HepG2 (cell line): ENCODE measurements around the gene PXMP4. TPM values are rescaled to one million over a fixed set of nuclear protein-coding genes. Genes with fewer than 3 reads are reported as not detected.
A peak's percentile ranks its signal among the peaks of the same experiment; 100 is the strongest.

Source experiments
- GATA4 ChIP-seq: sonication (generic); IDR thresholded peaks from 2 replicates; pipeline ENCODE4 v1.6.1; 2016; ENCODE audit warnings: antibody characterized with exemption, low read depth, borderline replicate concordance
- MIXL1 ChIP-seq: IDR thresholded peaks from 2 replicates; pipeline ENCODE4 v1.6.1; 2016
- NPAS2 ChIP-seq: sonication (generic); formaldehyde crosslinking; IDR thresholded peaks from 2 replicates; pipeline ENCODE4 v1.8.0; 2022; ENCODE audit warnings: mild to moderate bottlenecking, missing genetic modification reagents, borderline replicate concordance
- NR2F6 ChIP-seq, 2 experiments: IDR thresholded peaks; 2 replicates each; pipeline ENCODE4 v1.6.1; 2016; ENCODE audit warnings: antibody characterized with exemption in 1 of 2, mild to moderate bottlenecking in 1 of 2
- NR3C1 ChIP-seq: sonication (generic); formaldehyde crosslinking; IDR thresholded peaks from 2 replicates; pipeline ENCODE4 v1.4.0; 2020; ENCODE audit warnings: missing genetic modification reagents
- SALL2 ChIP-seq: sonication (generic); formaldehyde crosslinking; IDR thresholded peaks from 2 replicates; pipeline ENCODE4 v1.8.1; 2023; ENCODE audit warnings: mild to moderate bottlenecking, missing genetic modification reagents, inconsistent platforms
- SIN3B ChIP-seq: fragments of 150-350 bp; IDR thresholded peaks from 2 replicates; pipeline ENCODE4 v1.6.1; 2014; ENCODE audit warnings: low read length
- SMARCC2 ChIP-seq: fragments of 450-650 bp; IDR thresholded peaks from 2 replicates; pipeline ENCODE4 v1.6.1; 2017; ENCODE audit warnings: antibody characterized with exemption, mild to moderate bottlenecking
- STAG1 ChIP-seq: sonication (generic); formaldehyde crosslinking; IDR thresholded peaks from 2 replicates; pipeline ENCODE4 v1.4.0; 2020; ENCODE audit warnings: missing genetic modification reagents
- SYNCRIP ChIP-seq: fragments of 200-400 bp; formaldehyde crosslinking; IDR thresholded peaks from 2 replicates; pipeline ENCODE4 v1.6.1; 2018; ENCODE audit warnings: mild to moderate bottlenecking, low read depth, low read length; ENCODE audit not compliant: insufficient read depth
- ZBTB7A ChIP-seq: sonication (generic); formaldehyde crosslinking; IDR thresholded peaks from 2 replicates; pipeline ENCODE4 v1.8.0; 2022; ENCODE audit warnings: mild to moderate bottlenecking, missing genetic modification reagents
- ZFP90 ChIP-seq: sonication (generic); formaldehyde crosslinking; IDR thresholded peaks from 2 replicates; pipeline ENCODE4 v1.8.0; 2022; ENCODE audit warnings: missing genetic modification reagents, mild to moderate bottlenecking, inconsistent platforms, borderline replicate concordance
- ZNF263 ChIP-seq: sonication (generic); formaldehyde crosslinking; IDR thresholded peaks from 2 replicates; pipeline ENCODE4 v1.4.0; 2020; ENCODE audit warnings: missing genetic modification reagents
- ZNF296 ChIP-seq: sonication (generic); formaldehyde crosslinking; conservative IDR thresholded peaks from 2 replicates; pipeline ENCODE4 v1.5.0; 2020; ENCODE audit warnings: mild to moderate bottlenecking, missing genetic modification reagents
- ZNF816 ChIP-seq: sonication (generic); formaldehyde crosslinking; IDR thresholded peaks from 2 replicates; pipeline ENCODE4 v1.8.0; 2022; ENCODE audit warnings: missing genetic modification reagents, mild to moderate bottlenecking, borderline replicate concordance
- polyA plus RNA-seq, 8 experiments: library from polyadenylated mRNA; depleted of rRNA in 3 of 8; stranded (reverse) in 7 of 8; unstranded in 1 of 8; fragments of >200 nt; fragmentation: Illumina TruSeq in 4 of 8; extraction: Trizol in 4 of 8; gene quantifications; 2 replicates each; pipeline versions ENCODE4 v1.2.1 to v1.2.3, GENCODE V29; 2011 to 2016; ENCODE audit warnings: low read depth in 4 of 8, missing spikeins in 1 of 8, mixed read lengths in 1 of 8; ENCODE audit not compliant: insufficient read depth in 1 of 8
- total RNA-seq, 5 experiments: library from RNA; depleted of rRNA; stranded (reverse); fragments of >200 nt; fragmentation: Illumina TruSeq; extraction: Trizol; gene quantifications; 2 replicates each; pipeline ENCODE4 v1.2.3, GENCODE V29; 2016; ENCODE audit warnings: low read depth in 1 of 5
- TF ChIP-seq, protein P1 (sequence below): sonication (generic); formaldehyde crosslinking; IDR thresholded peaks from 2 replicates; pipeline ENCODE4 v1.4.0; 2020; ENCODE audit warnings: missing genetic modification reagents
- TF ChIP-seq, protein P2 (sequence below): sonication (generic); formaldehyde crosslinking; IDR thresholded peaks from 2 replicates; pipeline ENCODE4 v1.5.0; 2020; ENCODE audit warnings: mild to moderate bottlenecking, missing genetic modification reagents, borderline replicate concordance
- TF ChIP-seq, protein P3 (sequence below): sonication (generic); formaldehyde crosslinking; IDR thresholded peaks from 2 replicates; pipeline ENCODE4 v1.4.0; 2020; ENCODE audit warnings: mild to moderate bottlenecking, missing genetic modification reagents
- TF ChIP-seq, protein P4 (sequence below): sonication (generic); formaldehyde crosslinking; conservative IDR thresholded peaks from 2 replicates; pipeline ENCODE4 v1.8.0; 2022; ENCODE audit warnings: missing genetic modification reagents

The PXMP4 gene
- total and polyA plus RNA-seq, 2 of the 13 experiments (the other 11 are each of a cell fraction or from before 2014, with no cell fraction given): not detected

DNA sequence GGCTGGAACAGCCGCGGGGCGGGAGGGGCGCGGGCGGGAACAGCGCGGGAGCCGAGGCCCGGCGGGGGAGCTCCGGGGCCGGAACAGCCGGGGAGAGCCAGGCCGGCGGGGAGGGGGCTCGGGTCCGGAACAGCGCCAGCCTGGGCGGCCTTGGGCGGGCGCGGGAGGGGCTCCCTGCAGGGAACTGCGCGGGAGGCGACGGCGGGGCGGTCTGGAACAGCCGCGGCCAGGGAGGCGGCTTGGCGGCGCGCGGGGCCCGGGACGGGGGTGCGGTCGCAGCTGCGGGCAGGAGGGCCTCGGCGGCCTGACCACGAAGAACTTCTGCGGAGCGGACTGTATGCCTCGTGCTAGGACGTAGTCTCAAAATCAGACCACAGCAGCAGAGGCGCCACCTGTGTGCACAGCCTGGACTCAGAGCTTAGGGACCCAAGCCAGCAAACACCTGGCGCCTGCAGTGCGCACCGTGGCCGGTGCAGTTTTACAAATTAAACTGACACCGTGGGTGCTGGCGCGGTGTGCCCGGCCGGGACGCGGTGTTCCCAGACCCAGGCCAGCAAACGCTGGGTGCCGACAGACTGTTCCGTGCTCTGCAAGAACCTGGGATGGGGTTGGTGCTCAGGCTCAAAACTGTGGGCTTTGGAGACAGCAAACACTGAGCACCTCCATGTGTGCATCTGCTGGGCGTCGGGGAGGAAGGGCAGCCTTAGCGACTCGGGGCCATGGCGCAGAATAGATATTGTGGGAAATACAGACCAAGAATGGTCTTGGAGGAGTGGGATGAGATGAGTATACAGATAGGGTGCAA lies 12.3 kb upstream of the PXMP4 start (continued):
- TF ChIP-seq, protein P1, sequence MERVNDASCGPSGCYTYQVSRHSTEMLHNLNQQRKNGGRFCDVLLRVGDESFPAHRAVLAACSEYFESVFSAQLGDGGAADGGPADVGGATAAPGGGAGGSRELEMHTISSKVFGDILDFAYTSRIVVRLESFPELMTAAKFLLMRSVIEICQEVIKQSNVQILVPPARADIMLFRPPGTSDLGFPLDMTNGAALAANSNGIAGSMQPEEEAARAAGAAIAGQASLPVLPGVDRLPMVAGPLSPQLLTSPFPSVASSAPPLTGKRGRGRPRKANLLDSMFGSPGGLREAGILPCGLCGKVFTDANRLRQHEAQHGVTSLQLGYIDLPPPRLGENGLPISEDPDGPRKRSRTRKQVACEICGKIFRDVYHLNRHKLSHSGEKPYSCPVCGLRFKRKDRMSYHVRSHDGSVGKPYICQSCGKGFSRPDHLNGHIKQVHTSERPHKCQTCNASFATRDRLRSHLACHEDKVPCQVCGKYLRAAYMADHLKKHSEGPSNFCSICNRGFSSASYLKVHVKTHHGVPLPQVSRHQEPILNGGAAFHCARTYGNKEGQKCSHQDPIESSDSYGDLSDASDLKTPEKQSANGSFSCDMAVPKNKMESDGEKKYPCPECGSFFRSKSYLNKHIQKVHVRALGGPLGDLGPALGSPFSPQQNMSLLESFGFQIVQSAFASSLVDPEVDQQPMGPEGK: peak; percentile 97
- TF ChIP-seq ZNF816 (CRISPR knock-in tag) (no peak; the same call in 1 of the 2 replicates), NR2F6 (IDR thresholded peaks at IDR 0.05) (no peak), NR2F6 (CRISPR knock-in tag; IDR thresholded peaks at IDR 0.05) (no peak), SIN3B (no peak), NPAS2 (CRISPR knock-in tag) (no peak), MIXL1 (CRISPR knock-in tag) (0 out of 2 replicates have a peak, but pooled peaks have one; percentile 58), GATA4 (0 out of 2 replicates have a peak, but pooled peaks have one; percentile 42), ZNF263 (CRISPR knock-in tag) (peak; percentile 15; the same call in 1 of the 2 replicates), ZBTB7A (CRISPR knock-in tag) (peak; percentile 82; the same call in 1 of the 2 replicates), SMARCC2 (no peak), SYNCRIP (no peak), NR3C1 (CRISPR knock-in tag) (no peak), ZNF296 (CRISPR knock-in tag) (no peak), STAG1 (CRISPR knock-in tag) (0 out of 2 replicates have a peak, but pooled peaks have one; percentile 13), ZFP90 (no peak), SALL2 (CRISPR knock-in tag) (peak; percentile 96; the same call in 1 of the 2 replicates)
- TF ChIP-seq, protein P2, sequence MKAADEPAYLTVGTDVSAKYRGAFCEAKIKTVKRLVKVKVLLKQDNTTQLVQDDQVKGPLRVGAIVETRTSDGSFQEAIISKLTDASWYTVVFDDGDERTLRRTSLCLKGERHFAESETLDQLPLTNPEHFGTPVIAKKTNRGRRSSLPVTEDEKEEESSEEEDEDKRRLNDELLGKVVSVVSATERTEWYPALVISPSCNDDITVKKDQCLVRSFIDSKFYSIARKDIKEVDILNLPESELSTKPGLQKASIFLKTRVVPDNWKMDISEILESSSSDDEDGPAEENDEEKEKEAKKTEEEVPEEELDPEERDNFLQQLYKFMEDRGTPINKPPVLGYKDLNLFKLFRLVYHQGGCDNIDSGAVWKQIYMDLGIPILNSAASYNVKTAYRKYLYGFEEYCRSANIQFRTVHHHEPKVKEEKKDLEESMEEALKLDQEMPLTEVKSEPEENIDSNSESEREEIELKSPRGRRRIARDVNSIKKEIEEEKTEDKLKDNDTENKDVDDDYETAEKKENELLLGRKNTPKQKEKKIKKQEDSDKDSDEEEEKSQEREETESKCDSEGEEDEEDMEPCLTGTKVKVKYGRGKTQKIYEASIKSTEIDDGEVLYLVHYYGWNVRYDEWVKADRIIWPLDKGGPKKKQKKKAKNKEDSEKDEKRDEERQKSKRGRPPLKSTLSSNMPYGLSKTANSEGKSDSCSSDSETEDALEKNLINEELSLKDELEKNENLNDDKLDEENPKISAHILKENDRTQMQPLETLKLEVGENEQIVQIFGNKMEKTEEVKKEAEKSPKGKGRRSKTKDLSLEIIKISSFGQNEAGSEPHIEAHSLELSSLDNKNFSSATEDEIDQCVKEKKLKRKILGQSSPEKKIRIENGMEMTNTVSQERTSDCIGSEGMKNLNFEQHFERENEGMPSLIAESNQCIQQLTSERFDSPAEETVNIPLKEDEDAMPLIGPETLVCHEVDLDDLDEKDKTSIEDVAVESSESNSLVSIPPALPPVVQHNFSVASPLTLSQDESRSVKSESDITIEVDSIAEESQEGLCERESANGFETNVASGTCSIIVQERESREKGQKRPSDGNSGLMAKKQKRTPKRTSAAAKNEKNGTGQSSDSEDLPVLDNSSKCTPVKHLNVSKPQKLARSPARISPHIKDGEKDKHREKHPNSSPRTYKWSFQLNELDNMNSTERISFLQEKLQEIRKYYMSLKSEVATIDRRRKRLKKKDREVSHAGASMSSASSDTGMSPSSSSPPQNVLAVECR (CRISPR knock-in tag): peak; percentile 90
- TF ChIP-seq, protein P3, sequence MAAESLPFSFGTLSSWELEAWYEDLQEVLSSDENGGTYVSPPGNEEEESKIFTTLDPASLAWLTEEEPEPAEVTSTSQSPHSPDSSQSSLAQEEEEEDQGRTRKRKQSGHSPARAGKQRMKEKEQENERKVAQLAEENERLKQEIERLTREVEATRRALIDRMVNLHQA (CRISPR knock-in tag): peak; percentile 21; the same call in 1 of the 2 replicates
- TF ChIP-seq, protein P4, sequence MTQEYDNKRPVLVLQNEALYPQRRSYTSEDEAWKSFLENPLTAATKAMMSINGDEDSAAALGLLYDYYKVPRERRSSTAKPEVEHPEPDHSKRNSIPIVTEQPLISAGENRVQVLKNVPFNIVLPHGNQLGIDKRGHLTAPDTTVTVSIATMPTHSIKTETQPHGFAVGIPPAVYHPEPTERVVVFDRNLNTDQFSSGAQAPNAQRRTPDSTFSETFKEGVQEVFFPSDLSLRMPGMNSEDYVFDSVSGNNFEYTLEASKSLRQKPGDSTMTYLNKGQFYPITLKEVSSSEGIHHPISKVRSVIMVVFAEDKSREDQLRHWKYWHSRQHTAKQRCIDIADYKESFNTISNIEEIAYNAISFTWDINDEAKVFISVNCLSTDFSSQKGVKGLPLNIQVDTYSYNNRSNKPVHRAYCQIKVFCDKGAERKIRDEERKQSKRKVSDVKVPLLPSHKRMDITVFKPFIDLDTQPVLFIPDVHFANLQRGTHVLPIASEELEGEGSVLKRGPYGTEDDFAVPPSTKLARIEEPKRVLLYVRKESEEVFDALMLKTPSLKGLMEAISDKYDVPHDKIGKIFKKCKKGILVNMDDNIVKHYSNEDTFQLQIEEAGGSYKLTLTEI (CRISPR knock-in tag): no peak
